ENCODE results near the gene POU6F2. TPM values are rescaled to one million over a fixed set of nuclear protein-coding genes. Genes with fewer than 3 reads are reported as not detected.

POU6F2 gene
- total RNA-seq, 1 donor from 2014 or later = 9.2 TPM

DNA sequence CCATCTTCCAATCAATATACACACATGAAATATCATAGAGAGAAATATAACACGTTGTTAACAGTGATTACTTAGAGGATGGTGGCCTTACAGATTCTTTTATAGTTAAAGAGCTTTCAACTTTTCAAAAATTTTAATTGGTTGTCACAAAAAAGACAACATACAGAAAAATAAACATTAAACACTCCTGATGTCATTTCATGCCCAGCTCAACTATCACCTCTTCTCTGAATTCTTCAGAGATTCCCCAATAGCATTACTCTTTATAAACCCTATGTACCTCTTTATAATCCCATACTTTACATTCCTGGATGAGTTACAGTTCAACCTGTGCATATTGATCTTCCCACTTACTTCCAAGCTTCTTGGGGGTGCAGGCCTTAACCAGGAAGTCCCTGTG lies 159.8 kb downstream of the POU6F2 start:
- Mint-ChIP-seq H3K36me3 (peaks cover 5% of the 10 kb centered on the region), H3K27me3 (ENCODE audit: low read depth) (no peaks in the 10 kb centered on the region), H3K27ac (no peak overlapping the region), H3K4me3 (no peak overlapping the region), H3K4me1 (no peaks in the 10 kb centered on the region), H3K9me3 (peaks cover 32% of the 10 kb centered on the region)
- no peak for DNase-seq (ENCODE audit: low spot score in 2 of 2, unreplicated experiment in 2 of 2)
- TF ChIP-seq, protein P1, sequence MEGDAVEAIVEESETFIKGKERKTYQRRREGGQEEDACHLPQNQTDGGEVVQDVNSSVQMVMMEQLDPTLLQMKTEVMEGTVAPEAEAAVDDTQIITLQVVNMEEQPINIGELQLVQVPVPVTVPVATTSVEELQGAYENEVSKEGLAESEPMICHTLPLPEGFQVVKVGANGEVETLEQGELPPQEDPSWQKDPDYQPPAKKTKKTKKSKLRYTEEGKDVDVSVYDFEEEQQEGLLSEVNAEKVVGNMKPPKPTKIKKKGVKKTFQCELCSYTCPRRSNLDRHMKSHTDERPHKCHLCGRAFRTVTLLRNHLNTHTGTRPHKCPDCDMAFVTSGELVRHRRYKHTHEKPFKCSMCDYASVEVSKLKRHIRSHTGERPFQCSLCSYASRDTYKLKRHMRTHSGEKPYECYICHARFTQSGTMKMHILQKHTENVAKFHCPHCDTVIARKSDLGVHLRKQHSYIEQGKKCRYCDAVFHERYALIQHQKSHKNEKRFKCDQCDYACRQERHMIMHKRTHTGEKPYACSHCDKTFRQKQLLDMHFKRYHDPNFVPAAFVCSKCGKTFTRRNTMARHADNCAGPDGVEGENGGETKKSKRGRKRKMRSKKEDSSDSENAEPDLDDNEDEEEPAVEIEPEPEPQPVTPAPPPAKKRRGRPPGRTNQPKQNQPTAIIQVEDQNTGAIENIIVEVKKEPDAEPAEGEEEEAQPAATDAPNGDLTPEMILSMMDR (IDR thresholded peaks at IDR 0.05; ENCODE audit: unreplicated experiment) = no peak

DNA sequence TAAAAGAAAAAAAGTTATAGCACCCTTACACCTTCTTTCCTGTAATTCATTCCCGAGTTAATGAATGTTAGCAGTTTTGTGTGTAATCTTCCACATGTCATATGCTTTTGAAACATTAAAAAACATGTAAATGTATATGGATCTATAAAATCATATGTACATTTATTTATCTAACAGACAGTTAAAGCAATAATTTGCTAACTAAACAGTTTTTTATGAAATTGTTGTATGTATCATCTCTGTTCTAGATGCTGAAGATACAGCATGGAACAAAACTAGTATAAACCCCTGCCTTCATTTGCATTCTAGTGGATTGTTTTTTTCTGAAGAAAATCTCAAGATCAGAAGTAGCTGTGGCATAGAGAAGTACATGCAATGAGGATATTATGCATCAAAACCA lies 165.0 kb downstream of the POU6F2 start:
- peaks cover 25% of the 10 kb centered on the region for H3K9me3 Mint-ChIP-seq

DNA sequence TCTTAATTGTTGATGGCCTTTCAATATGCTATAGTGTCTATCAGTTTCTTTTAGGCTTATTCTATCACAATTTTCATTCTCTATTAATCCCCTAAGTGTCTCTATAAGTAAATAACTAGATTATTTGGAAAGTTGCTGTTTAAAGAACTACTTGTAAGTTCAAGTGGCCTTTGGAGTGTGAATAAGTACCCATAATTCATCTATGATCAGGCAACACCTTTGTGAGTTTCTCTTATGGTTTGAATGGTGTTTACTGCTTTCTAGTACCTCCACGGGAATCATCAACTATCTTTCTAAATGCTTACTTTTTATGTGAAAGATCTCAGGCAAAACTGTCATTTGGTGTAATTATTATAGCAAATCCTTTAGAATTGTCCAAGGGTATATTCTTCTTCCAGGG lies 166.7 kb downstream of the POU6F2 start:
- no peaks in the 10 kb centered on the region for H3K4me1 Mint-ChIP-seq
- TF ChIP-seq, protein P1 (IDR thresholded peaks at IDR 0.05; ENCODE audit: unreplicated experiment) = no peak
- no peak for DNase-seq (ENCODE audit: low spot score in 2 of 2, unreplicated experiment in 2 of 2)
- H3K27me3 Mint-ChIP-seq (ENCODE audit: low read depth) = no peaks in the 10 kb centered on the region
- no peak overlapping the region for H3K27ac Mint-ChIP-seq
- H3K36me3 Mint-ChIP-seq = no peaks in the 10 kb centered on the region
- H3K4me3 Mint-ChIP-seq = no peak overlapping the region
- peaks cover 16% of the 10 kb centered on the region for H3K9me3 Mint-ChIP-seq

More for the DNA sequence above, 165.0 kb downstream of the POU6F2 start:
- Mint-ChIP-seq H3K27me3 (ENCODE audit: low read depth) (no peaks in the 10 kb centered on the region), H3K4me1 (no peaks in the 10 kb centered on the region), H3K4me3 (no peak overlapping the region), H3K27ac (no peak overlapping the region), H3K36me3 (peaks cover under 1% of the 10 kb centered on the region)
- TF ChIP-seq, protein P1 (IDR thresholded peaks at IDR 0.05; ENCODE audit: unreplicated experiment) = no peak
- DNase-seq (ENCODE audit: low spot score in 2 of 2, unreplicated experiment in 2 of 2) = no peak

DNA sequence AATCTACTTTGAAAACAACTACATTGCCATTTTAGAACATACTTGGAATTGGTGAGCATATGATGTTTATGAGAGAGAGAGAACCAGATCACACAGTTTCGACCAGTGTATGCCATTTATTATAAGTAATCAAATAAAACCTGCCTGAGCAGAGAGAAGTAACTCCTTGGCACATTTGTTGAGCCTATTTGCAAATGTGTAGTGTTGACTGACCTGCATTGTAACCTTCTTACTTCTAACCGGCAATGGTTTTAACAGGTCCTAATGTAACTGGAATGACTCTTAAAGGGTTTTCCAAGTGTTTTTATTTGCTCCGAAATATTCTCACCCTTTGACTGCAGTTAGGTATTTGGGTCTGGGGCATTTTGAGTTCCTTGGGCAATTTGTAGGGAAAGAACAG lies 167.6 kb downstream of the POU6F2 start:
- no peak overlapping the region for H3K4me3 Mint-ChIP-seq
- H3K9me3 Mint-ChIP-seq = peaks cover 8% of the 10 kb centered on the region
- no peak for DNase-seq (ENCODE audit: low spot score in 2 of 2, unreplicated experiment in 2 of 2)
- H3K36me3 Mint-ChIP-seq = no peaks in the 10 kb centered on the region
- TF ChIP-seq, protein P1 (IDR thresholded peaks at IDR 0.05; ENCODE audit: unreplicated experiment) = no peak
- H3K4me1 Mint-ChIP-seq = no peaks in the 10 kb centered on the region
- H3K27ac Mint-ChIP-seq = no peak overlapping the region
- no peaks in the 10 kb centered on the region for H3K27me3 Mint-ChIP-seq (ENCODE audit: low read depth)

DNA sequence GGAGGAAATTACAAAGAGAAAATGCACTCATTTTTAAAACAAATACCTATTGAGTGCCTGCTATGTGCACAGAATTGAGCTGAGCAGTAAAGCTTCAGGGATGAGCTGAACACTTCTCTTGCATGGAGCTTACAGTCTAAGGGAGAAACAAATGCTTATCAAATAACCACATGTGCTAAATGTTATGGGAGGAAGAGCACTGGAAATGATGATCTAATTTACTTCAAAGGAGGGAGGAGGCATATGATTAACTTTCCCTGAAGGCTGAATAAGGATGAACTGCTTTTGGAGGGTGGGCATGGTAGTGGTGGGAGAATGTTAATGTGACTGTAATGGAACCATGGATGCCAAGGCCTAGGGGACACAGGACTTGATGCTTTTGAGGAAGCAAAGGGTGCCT lies 168.2 kb downstream of the POU6F2 start:
- Mint-ChIP-seq H3K4me3 (no peak overlapping the region), H3K27me3 (ENCODE audit: low read depth) (no peaks in the 10 kb centered on the region), H3K9me3 (peaks cover 4% of the 10 kb centered on the region), H3K27ac (no peak overlapping the region), H3K36me3 (no peaks in the 10 kb centered on the region), H3K4me1 (no peaks in the 10 kb centered on the region)
- no peak for DNase-seq (ENCODE audit: low spot score in 2 of 2, unreplicated experiment in 2 of 2)
- TF ChIP-seq, protein P1 (IDR thresholded peaks at IDR 0.05; ENCODE audit: unreplicated experiment) = no peak

DNA sequence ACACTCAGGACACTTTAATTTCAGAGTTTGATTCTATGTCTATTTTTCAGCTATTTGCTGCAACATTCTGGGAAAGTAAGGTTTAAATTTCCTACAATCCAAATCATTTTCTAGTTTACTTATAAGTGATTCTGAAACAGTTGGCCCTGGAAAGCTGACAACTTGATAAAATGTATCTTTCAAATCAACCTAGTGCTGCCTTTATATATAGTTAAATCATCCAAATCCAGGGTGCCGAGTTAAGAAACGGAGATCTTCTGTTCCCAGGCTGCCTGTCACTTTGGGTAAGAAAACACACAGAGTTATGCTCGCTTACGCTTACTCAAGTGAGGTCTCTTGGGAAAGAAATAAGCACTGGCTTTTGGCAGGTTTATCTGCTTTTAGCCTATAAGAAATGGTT lies 175.0 kb downstream of the POU6F2 start:
- TF ChIP-seq, protein P1 (IDR thresholded peaks at IDR 0.05; ENCODE audit: unreplicated experiment) = no peak
- no peaks in the 10 kb centered on the region for H3K36me3 Mint-ChIP-seq
- H3K4me3 Mint-ChIP-seq = no peak overlapping the region
- H3K9me3 Mint-ChIP-seq = no peaks in the 10 kb centered on the region
- H3K27ac Mint-ChIP-seq = no peak overlapping the region
- peaks cover 3% of the 10 kb centered on the region for H3K27me3 Mint-ChIP-seq (ENCODE audit: low read depth)
- H3K4me1 Mint-ChIP-seq = no peaks in the 10 kb centered on the region
- DNase-seq (ENCODE audit: low spot score in 2 of 2, unreplicated experiment in 2 of 2) = no peak

Measured in mesothelial cell of epicardium (in vitro differentiated cells).